Inflammatory macrophage treated with lipopolysaccharide for 1 hour (primary cell): ENCODE measurements around the gene CADM1.

ENCODE experiments used
- DNase-seq, 2 donors: peaks; one replicate each; pipeline ENCODE4 v3.0.0-alpha.2; 2020 to 2022

The CADM1 gene

GRCh38 chr11:115133475-115134209, 370.6 kb downstream of the CADM1 start:
- DNase-seq: no peak

- no peak for DNase-seq
Measured at GRCh38 chr11:115132436-115133228, 371.6 kb downstream of the CADM1 start.

- no peak for DNase-seq
Measured at GRCh38 chr11:115129473-115130289, 374.5 kb downstream of the CADM1 start.

- DNase-seq: no peak
Measured at GRCh38 chr11:115128226-115128625, 376.0 kb downstream of the CADM1 start.

- DNase-seq: no peak
Measured at GRCh38 chr11:115127790-115128189, 376.4 kb downstream of the CADM1 start.

- peak in 1 of 2 donors; percentile 1 for DNase-seq
Measured at GRCh38 chr11:115126515-115127208, 377.6 kb downstream of the CADM1 start.

- no peak for DNase-seq
Measured at GRCh38 chr11:115126092-115126491, 378.1 kb downstream of the CADM1 start.

- no peak for DNase-seq
Measured at GRCh38 chr11:115124786-115125185, 379.4 kb downstream of the CADM1 start.

GRCh38 chr11:115123641-115124040, 380.6 kb downstream of the CADM1 start:
- DNase-seq: no peak

GRCh38 chr11:115122274-115122673, 381.9 kb downstream of the CADM1 start:
- DNase-seq: no peak
